ENCODE measurements around the gene EOMES. TPM values are rescaled to one million over a fixed set of nuclear protein-coding genes. Genes with fewer than 3 reads are reported as not detected.

Gene EOMES
- total and polyA plus RNA-seq, 2 experiments from 2014 or later: 0.34 TPM; not detected in 1

DNA sequence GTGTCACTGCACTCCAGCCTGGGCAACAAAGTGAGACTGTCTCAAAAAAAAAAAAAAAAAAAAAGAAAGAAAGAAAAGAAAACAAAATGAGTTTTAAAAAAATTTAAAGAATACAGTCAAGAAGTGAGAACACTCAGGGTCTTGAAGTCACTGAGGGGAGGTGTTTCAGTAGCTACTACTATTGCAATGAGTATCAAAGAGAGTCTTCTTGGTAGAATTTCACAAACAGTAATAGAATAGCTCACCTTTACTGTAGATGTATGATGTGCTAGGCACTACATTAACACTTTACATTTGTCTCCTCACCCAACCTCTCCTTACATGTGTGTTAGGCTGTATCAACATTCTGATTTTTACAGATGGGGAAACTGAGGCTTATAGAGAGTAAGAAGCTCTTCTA is 43.9 kb downstream of the EOMES start:
- H3K27ac ChIP-seq: no peak overlapping the region
- DNase-seq (ENCODE audit: low read depth in 1 of 2, low spot score in 1 of 2): no peak

DNA sequence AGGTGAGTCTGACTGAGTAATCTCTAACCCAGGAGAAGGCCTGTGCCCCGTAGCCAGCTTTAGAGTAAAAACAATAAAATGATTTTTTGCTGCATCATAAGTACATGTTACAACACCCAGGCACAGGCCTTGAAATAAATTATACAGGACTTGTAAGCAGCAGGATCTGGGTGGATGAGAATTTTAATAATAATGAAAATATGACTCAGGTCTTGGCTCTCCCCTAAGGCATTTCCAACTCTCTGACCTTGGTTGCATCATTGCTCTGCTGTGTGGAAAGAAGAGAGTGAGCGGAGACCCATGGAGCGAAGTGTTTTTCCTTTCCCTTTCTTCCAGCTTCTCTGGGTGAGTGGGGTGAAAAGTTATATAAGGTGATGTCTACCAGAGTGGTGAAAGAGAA is 44.6 kb downstream of the EOMES start:
- H3K4me3 ChIP-seq: no peak overlapping the region
- TF ChIP-seq, protein P1, sequence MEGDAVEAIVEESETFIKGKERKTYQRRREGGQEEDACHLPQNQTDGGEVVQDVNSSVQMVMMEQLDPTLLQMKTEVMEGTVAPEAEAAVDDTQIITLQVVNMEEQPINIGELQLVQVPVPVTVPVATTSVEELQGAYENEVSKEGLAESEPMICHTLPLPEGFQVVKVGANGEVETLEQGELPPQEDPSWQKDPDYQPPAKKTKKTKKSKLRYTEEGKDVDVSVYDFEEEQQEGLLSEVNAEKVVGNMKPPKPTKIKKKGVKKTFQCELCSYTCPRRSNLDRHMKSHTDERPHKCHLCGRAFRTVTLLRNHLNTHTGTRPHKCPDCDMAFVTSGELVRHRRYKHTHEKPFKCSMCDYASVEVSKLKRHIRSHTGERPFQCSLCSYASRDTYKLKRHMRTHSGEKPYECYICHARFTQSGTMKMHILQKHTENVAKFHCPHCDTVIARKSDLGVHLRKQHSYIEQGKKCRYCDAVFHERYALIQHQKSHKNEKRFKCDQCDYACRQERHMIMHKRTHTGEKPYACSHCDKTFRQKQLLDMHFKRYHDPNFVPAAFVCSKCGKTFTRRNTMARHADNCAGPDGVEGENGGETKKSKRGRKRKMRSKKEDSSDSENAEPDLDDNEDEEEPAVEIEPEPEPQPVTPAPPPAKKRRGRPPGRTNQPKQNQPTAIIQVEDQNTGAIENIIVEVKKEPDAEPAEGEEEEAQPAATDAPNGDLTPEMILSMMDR (IDR thresholded peaks at IDR 0.05; ENCODE audit: low read depth, low read length): no peak
- no peaks in the 10 kb centered on the region for H3K27me3 ChIP-seq
- no peaks in the 10 kb centered on the region for H3K36me3 ChIP-seq
- no peaks in the 10 kb centered on the region for H3K9me3 ChIP-seq (ENCODE audit: low read depth)
- peak in 1 of 2 donors; percentile 97 for DNase-seq (ENCODE audit: low read depth in 1 of 2, low spot score in 1 of 2)
- H3K4me1 ChIP-seq (ENCODE audit: low read depth): no peaks in the 10 kb centered on the region
- H3K27ac ChIP-seq: no peak overlapping the region

More for the DNA sequence above, 43.9 kb downstream of the EOMES start:
- H3K4me3 ChIP-seq: no peak overlapping the region
- no peaks in the 10 kb centered on the region for H3K27me3 ChIP-seq
- no peaks in the 10 kb centered on the region for H3K4me1 ChIP-seq (ENCODE audit: low read depth)
- H3K9me3 ChIP-seq (ENCODE audit: low read depth): no peaks in the 10 kb centered on the region
- TF ChIP-seq, protein P1 (IDR thresholded peaks at IDR 0.05; ENCODE audit: low read depth, low read length): no peak
- no peaks in the 10 kb centered on the region for H3K36me3 ChIP-seq

DNA sequence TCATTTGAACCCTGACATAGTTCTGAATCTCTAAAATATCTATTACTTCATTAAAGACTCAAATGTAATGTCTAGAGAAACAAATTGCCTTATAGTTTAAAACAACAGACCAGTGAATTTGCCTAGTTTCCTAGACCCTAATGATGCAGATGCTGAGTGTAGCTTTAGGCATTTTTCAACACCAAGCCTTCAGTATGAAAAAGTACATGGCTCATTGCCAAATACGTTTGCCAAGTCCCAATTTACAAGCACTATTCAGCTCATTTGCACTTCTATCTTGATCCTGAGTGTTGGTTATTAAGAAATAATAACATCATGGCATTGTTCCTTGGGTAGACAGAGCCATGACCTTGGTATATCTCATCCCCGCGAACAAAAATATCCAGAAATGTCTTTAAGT is 46.8 kb downstream of the EOMES start:
- no peaks in the 10 kb centered on the region for H3K9me3 ChIP-seq (ENCODE audit: low read depth)
- H3K4me1 ChIP-seq (ENCODE audit: low read depth): no peaks in the 10 kb centered on the region
- no peaks in the 10 kb centered on the region for H3K36me3 ChIP-seq
- peak in 1 of 2 donors; percentile 89 for DNase-seq (ENCODE audit: low read depth in 1 of 2, low spot score in 1 of 2)
- no peak overlapping the region for H3K4me3 ChIP-seq
- TF ChIP-seq, protein P1 (IDR thresholded peaks at IDR 0.05; ENCODE audit: low read depth, low read length): no peak
- no peaks in the 10 kb centered on the region for H3K27me3 ChIP-seq
- H3K27ac ChIP-seq: no peak overlapping the region

GRCh38 chr3:27673701-27674100 is 48.4 kb downstream of the EOMES start:
- no peaks in the 10 kb centered on the region for H3K9me3 ChIP-seq (ENCODE audit: low read depth)
- no peak for DNase-seq (ENCODE audit: low read depth in 1 of 2, low spot score in 1 of 2)
- no peaks in the 10 kb centered on the region for H3K4me1 ChIP-seq (ENCODE audit: low read depth)
- TF ChIP-seq, protein P1 (IDR thresholded peaks at IDR 0.05; ENCODE audit: low read depth, low read length): no peak
- no peak overlapping the region for H3K4me3 ChIP-seq
- H3K36me3 ChIP-seq: no peaks in the 10 kb centered on the region
- H3K27ac ChIP-seq: no peak overlapping the region
- H3K27me3 ChIP-seq: no peaks in the 10 kb centered on the region

DNA sequence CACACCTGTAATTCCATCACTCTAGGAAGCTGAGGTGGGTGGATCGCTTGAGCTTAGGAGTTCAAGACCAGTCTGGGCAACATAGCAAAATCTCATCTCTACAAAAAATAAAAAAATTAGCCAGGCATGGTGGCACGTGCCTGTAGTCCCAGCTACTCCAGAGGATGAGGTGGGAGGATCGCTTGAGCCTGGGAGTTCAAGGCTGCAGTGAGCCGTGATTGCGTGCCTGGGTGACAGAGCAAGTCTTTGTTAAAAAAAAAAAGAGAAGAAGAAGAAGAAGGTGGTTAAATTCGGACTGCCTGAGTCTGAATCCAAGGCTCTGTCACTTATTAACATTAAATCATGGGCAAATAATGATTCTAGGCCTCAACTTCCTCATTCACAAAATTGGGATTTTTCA is 51.0 kb downstream of the EOMES start:
- no peak for DNase-seq (ENCODE audit: low read depth in 1 of 2, low spot score in 1 of 2)
- Histone ChIP-seq H3K27me3 (no peaks in the 10 kb centered on the region), H3K36me3 (no peaks in the 10 kb centered on the region), H3K9me3 (ENCODE audit: low read depth) (no peaks in the 10 kb centered on the region), H3K4me1 (ENCODE audit: low read depth) (no peaks in the 10 kb centered on the region), H3K4me3 (no peak overlapping the region), H3K27ac (no peak overlapping the region)
- TF ChIP-seq, protein P1 (IDR thresholded peaks at IDR 0.05; ENCODE audit: low read depth, low read length): no peak

- no peak for DNase-seq (ENCODE audit: low read depth in 1 of 2, low spot score in 1 of 2)
- Histone ChIP-seq H3K27ac (no peak overlapping the region), H3K4me1 (ENCODE audit: low read depth) (no peaks in the 10 kb centered on the region), H3K4me3 (no peak overlapping the region), H3K27me3 (no peaks in the 10 kb centered on the region), H3K9me3 (ENCODE audit: low read depth) (no peaks in the 10 kb centered on the region), H3K36me3 (no peaks in the 10 kb centered on the region)
- TF ChIP-seq, protein P1 (IDR thresholded peaks at IDR 0.05; ENCODE audit: low read depth, low read length): no peak
These were observed 51.5 kb downstream of the EOMES start for GRCh38 chr3:27670619-27671018.
